Tibial nerve (tissue), 3 donors: ENCODE results near the gene TK2.

Source experiments
- POLR2A ChIP-seq, 2 donors: fragments of 450-650 bp; IDR thresholded peaks; one replicate each; pipeline ENCODE4 v1.6.1; 2017; ENCODE audit warnings: antibody characterized with exemption in 2 of 2, mild to moderate bottlenecking in 2 of 2, moderate library complexity in 2 of 2
- TF ChIP-seq, protein P1 (sequence below), 5 experiments: fragments of 200-600 bp in 3 of 5; fragments of 450-650 bp in 2 of 5; sonication (generic) in 3 of 5; IDR thresholded peaks; one replicate each; pipeline ENCODE4 v1.5.1; 2016 to 2019; ENCODE audit warnings: antibody characterized with exemption in 5 of 5, mild to moderate bottlenecking in 3 of 5, moderate library complexity in 2 of 5

DNA sequence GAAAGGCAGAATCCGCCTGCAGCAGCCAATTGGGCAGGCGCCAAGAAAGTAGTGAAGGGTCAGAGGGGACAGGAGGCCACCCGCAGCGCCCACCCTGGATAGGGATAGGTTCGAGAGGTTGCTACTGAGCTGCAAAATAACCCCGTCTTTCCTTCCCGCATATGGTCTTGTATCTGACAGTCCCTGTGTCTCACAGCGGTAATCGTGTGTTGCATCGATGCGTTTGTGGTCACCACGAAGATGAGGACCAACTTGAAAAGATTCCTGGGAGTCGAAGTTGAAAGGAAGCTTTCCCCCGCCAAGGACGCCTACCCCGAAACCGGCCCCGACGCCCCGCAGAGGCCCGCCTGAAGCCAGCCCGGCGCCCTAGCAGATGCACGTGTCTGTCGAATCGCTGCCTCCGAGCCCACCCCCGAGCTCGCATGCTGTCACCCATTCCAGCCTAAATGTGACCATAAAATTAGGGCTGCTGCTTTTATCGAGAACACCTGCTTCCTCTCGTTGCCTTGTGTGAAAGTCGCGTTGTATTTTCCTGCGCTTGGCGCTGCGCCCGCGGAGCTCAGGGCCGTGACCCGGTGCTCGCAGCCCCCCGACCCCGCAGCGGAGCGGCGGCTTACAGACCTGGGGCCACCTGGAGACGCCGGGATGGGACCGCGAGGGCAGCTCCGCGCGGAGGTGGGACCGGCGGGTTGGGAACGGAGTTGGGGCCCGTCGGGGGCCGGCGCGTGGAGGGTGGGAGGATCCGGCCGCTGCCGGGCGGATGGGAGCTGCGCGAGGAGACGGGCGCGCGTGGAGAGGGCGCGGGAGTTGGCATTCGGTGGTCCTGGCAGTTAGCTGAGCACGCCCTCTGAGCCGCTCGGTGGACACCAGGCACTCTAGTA is 29.0 kb upstream of the TK2 start, which contains the start of gene CMTM2:
- TF ChIP-seq, protein P1, sequence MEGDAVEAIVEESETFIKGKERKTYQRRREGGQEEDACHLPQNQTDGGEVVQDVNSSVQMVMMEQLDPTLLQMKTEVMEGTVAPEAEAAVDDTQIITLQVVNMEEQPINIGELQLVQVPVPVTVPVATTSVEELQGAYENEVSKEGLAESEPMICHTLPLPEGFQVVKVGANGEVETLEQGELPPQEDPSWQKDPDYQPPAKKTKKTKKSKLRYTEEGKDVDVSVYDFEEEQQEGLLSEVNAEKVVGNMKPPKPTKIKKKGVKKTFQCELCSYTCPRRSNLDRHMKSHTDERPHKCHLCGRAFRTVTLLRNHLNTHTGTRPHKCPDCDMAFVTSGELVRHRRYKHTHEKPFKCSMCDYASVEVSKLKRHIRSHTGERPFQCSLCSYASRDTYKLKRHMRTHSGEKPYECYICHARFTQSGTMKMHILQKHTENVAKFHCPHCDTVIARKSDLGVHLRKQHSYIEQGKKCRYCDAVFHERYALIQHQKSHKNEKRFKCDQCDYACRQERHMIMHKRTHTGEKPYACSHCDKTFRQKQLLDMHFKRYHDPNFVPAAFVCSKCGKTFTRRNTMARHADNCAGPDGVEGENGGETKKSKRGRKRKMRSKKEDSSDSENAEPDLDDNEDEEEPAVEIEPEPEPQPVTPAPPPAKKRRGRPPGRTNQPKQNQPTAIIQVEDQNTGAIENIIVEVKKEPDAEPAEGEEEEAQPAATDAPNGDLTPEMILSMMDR (IDR thresholded peaks at IDR 0.05), result no peak
- TF ChIP-seq POLR2A (IDR thresholded peaks at IDR 0.05), result no peak
